IMR-90 (cell line): ENCODE results near the gene TRIM37. TPM values are rescaled to one million over a fixed set of nuclear protein-coding genes. Genes with fewer than 3 reads are reported as not detected.

Experiments
- ATAC-seq: fragments of 200-7000 bp; cut with Tn5 transposase; 2 replicates; pipeline ENCODE4 v1.9.1; 2020; ENCODE audit warnings: low read depth, mild to moderate bottlenecking, moderate library complexity
- BruUV-seq: library from RNA; stranded (reverse); fragments of 400-500 nt; replicated peaks from 2 replicates; lab custom pipeline; 2021; lab: Mats Ljungman, UMichigan
- CTCF ChIA-PET: fragments of 300-600 bp; formaldehyde crosslinking; extraction: SDS; loops from one replicate; lab custom pipeline; 2021; ENCODE audit warnings: antibody characterized with exemption; lab: Yijun Ruan, JAX
- POLR2A ChIA-PET: fragments of 300-600 bp; sonication (Branson Sonifier 250); formaldehyde crosslinking; loops from one replicate; lab custom pipeline; 2022; ENCODE audit warnings: antibody characterized with exemption; ENCODE audit not compliant: unreplicated experiment; lab: Charles Lee
- DNase-seq: peaks from one replicate; pipeline ENCODE4 v3.0.0; 2013
- H2AFZ ChIP-seq: replicated peaks from 2 replicates; pipeline ENCODE3; 2013; ENCODE audit warnings: low read length, mild to moderate bottlenecking; ENCODE audit not compliant: poor library complexity
- H2AK5ac ChIP-seq: 2 replicates; pipeline ENCODE4 v1.6.1; 2013; ENCODE audit warnings: low read depth, low read length, inconsistent platforms
- H2AK9ac ChIP-seq: replicated peaks from 2 replicates; pipeline ENCODE3; 2013; ENCODE audit warnings: mild to moderate bottlenecking, low read depth, low read length, moderate library complexity; ENCODE audit not compliant: poor library complexity
- H2BK120ac ChIP-seq: 2 replicates; pipeline ENCODE4 v1.6.1; 2013; ENCODE audit warnings: low read depth, low read length, inconsistent platforms
- H2BK15ac ChIP-seq: 3 replicates; pipeline ENCODE4 v1.6.1; 2013; ENCODE audit warnings: low read depth, low read length, inconsistent platforms
- H2BK20ac ChIP-seq: 2 replicates; pipeline ENCODE4 v1.6.1; 2013; ENCODE audit warnings: low read depth, mild to moderate bottlenecking, inconsistent platforms, low read length, moderate library complexity
- H2BK5ac ChIP-seq: 2 replicates; pipeline ENCODE4 v1.6.1; 2013; ENCODE audit warnings: mild to moderate bottlenecking, low read depth, low read length, inconsistent platforms; ENCODE audit not compliant: poor library complexity, severe bottlenecking
- H3K14ac ChIP-seq: replicated peaks from 2 replicates; pipeline ENCODE4 v1.6.1; 2013; ENCODE audit warnings: low read depth, low read length, inconsistent platforms
- H3K18ac ChIP-seq: 2 replicates; pipeline ENCODE4 v1.6.1; 2013; ENCODE audit warnings: low read depth, low read length, control low read depth
- H3K23ac ChIP-seq: 2 replicates; pipeline ENCODE4 v1.6.1; 2013; ENCODE audit warnings: low read depth, low read length, inconsistent platforms
- H3K27ac ChIP-seq: 2 replicates; pipeline ENCODE4 v1.5.1; 2013; ENCODE audit warnings: mild to moderate bottlenecking, control low read depth, low read length; ENCODE audit not compliant: insufficient read depth
- H3K27me3 ChIP-seq: 2 replicates; pipeline ENCODE4 v1.6.1; 2013; ENCODE audit warnings: low read length; ENCODE audit not compliant: control insufficient read depth, insufficient read depth
- H3K36me3 ChIP-seq: 2 replicates; pipeline ENCODE4 v1.6.1; 2013; ENCODE audit warnings: low read length, mixed read lengths; ENCODE audit not compliant: control insufficient read depth, insufficient read depth
- H3K4ac ChIP-seq: 2 replicates; pipeline ENCODE4 v1.6.1; 2013; ENCODE audit warnings: low read depth, low read length, inconsistent platforms
- H3K4me1 ChIP-seq: 2 replicates; pipeline ENCODE4 v1.6.1; 2013; ENCODE audit warnings: low read length, mixed read lengths; ENCODE audit not compliant: control insufficient read depth, insufficient read depth
- H3K4me2 ChIP-seq: 2 replicates; pipeline ENCODE4 v1.6.1; 2013; ENCODE audit warnings: low read depth, mild to moderate bottlenecking, control low read depth, low read length, moderate library complexity
- H3K4me3 ChIP-seq: 2 replicates; pipeline ENCODE4 v1.5.1; 2013; ENCODE audit warnings: low read depth, mild to moderate bottlenecking, control low read depth, low read length, moderate library complexity; ENCODE audit not compliant: insufficient read depth
- H3K56ac ChIP-seq: 2 replicates; pipeline ENCODE4 v1.6.1; 2013; ENCODE audit warnings: low read length, inconsistent platforms; ENCODE audit not compliant: insufficient read depth; ENCODE audit errors: extremely low read depth
- H3K79me1 ChIP-seq, 2 experiments: 2 replicates each; pipeline ENCODE4 v1.6.1; 2013; ENCODE audit warnings: low read length in 2 of 2, inconsistent platforms in 1 of 2, low read depth in 1 of 2
- H3K9ac ChIP-seq: 2 replicates; pipeline ENCODE4 v1.6.1; 2013; ENCODE audit warnings: low read depth, low read length, control low read depth
- H3K9me1 ChIP-seq: 2 replicates; pipeline ENCODE4 v1.6.1; 2013; ENCODE audit warnings: low read length, inconsistent platforms; ENCODE audit not compliant: insufficient read depth
- H3K9me3 ChIP-seq: 2 replicates; pipeline ENCODE4 v1.6.1; 2013; ENCODE audit warnings: low read length; ENCODE audit not compliant: control insufficient read depth, insufficient read depth
- H4K20me1 ChIP-seq: 2 replicates; pipeline ENCODE4 v1.6.1; 2013; ENCODE audit warnings: low read length, inconsistent platforms; ENCODE audit not compliant: insufficient read depth
- H4K5ac ChIP-seq: 2 replicates; pipeline ENCODE4 v1.6.1; 2013; ENCODE audit warnings: mild to moderate bottlenecking, low read depth, low read length, control low read depth
- H4K8ac ChIP-seq, 2 experiments: 2 replicates each; pipeline ENCODE4 v1.6.1; 2013; ENCODE audit warnings: low read depth in 2 of 2, low read length in 2 of 2, control low read depth in 1 of 2, inconsistent platforms in 1 of 2
- H4K91ac ChIP-seq: 2 replicates; pipeline ENCODE4 v1.6.1; 2013; ENCODE audit warnings: low read depth, low read length, inconsistent platforms; ENCODE audit not compliant: insufficient read depth
- BHLHE40 ChIP-seq: fragments of 150-350 bp; IDR thresholded peaks from 2 replicates; pipeline ENCODE4 v1.6.1; 2016; ENCODE audit warnings: mild to moderate bottlenecking, low read depth, low read length
- CEBPB ChIP-seq: IDR thresholded peaks from 2 replicates; pipeline ENCODE4 v1.6.1; 2012; ENCODE audit warnings: low read depth, low read length, improper control_type of control experiment
- CHD1 ChIP-seq: IDR thresholded peaks from 2 replicates; pipeline ENCODE4 v1.6.1; 2012; ENCODE audit warnings: low read depth, low read length, improper control_type of control experiment
- CTCF ChIP-seq: conservative IDR thresholded peaks from 2 replicates; pipeline ENCODE4 v1.5.1; 2012; ENCODE audit warnings: mild to moderate bottlenecking, low read depth, low read length, improper control_type of control experiment
- ELK1 ChIP-seq: fragments of 150-350 bp; IDR thresholded peaks from 2 replicates; pipeline ENCODE4 v1.6.1; 2016; ENCODE audit warnings: low read depth, mild to moderate bottlenecking, low read length, moderate library complexity, borderline replicate concordance
- FOS ChIP-seq: fragments of 150-350 bp; IDR thresholded peaks from 2 replicates; pipeline ENCODE4 v1.6.1; 2016; ENCODE audit warnings: low read depth, low read length
- MAFK ChIP-seq: IDR thresholded peaks from 2 replicates; pipeline ENCODE4 v1.6.1; 2012; ENCODE audit warnings: low read depth, low read length, improper control_type of control experiment
- MAZ ChIP-seq: IDR thresholded peaks from 2 replicates; pipeline ENCODE4 v1.6.1; 2012; ENCODE audit warnings: low read depth, mild to moderate bottlenecking, low read length, improper control_type of control experiment, moderate library complexity, borderline replicate concordance
- MXI1 ChIP-seq: IDR thresholded peaks from 2 replicates; pipeline ENCODE4 v1.6.1; 2012; ENCODE audit warnings: low read depth, mild to moderate bottlenecking, low read length, moderate library complexity, borderline replicate concordance
- NFE2L2 ChIP-seq: fragments of 150-350 bp; IDR thresholded peaks from 2 replicates; pipeline ENCODE4 v1.6.1; 2016; ENCODE audit warnings: low read depth, mild to moderate bottlenecking, low read length
- POLR2A ChIP-seq: IDR thresholded peaks from 2 replicates; pipeline ENCODE4 v1.6.1; 2012; ENCODE audit warnings: mild to moderate bottlenecking, low read depth, low read length
- RAD21 ChIP-seq: IDR thresholded peaks from 2 replicates; pipeline ENCODE4 v1.6.1; 2012; ENCODE audit warnings: low read length, improper control_type of control experiment
- RCOR1 ChIP-seq: IDR thresholded peaks from 2 replicates; pipeline ENCODE4 v1.6.1; 2012; ENCODE audit warnings: mild to moderate bottlenecking, low read length, improper control_type of control experiment; ENCODE audit not compliant: insufficient replicate concordance
- RFX5 ChIP-seq: IDR thresholded peaks from 2 replicates; pipeline ENCODE4 v1.8.0; 2012; ENCODE audit warnings: low read depth, mild to moderate bottlenecking, low read length, moderate library complexity
- SMC3 ChIP-seq: fragments of 150-350 bp; IDR thresholded peaks from 2 replicates; pipeline ENCODE4 v1.6.1; 2016; ENCODE audit warnings: low read depth, mild to moderate bottlenecking, antibody characterized with exemption, low read length, moderate library complexity
- USF2 ChIP-seq: fragments of 150-350 bp; IDR thresholded peaks from 2 replicates; pipeline ENCODE4 v1.6.1; 2017; ENCODE audit warnings: mild to moderate bottlenecking, antibody characterized with exemption, low read length, low read depth
- WGBS, 2 experiments: methylation state at CpG; one replicate each; pipeline versions ENCODE4 v1.1.5 to v1.1.7; 2013; ENCODE audit warnings: missing lambda C conversion rate in 2 of 2; ENCODE audit not compliant: insufficient read length in 1 of 2; ENCODE audit errors: extremely low coverage in 2 of 2; 5-methylcytosine and 5-hydroxymethylcytosine counted together
- dilution Hi-C: fragments of 300-500 bp; cut with HindIII; formaldehyde crosslinking; loops from one replicate; pipeline ENCODE4 v1.14.3; 2018; ENCODE audit warnings: low sequenced_read_pairs; ENCODE audit not compliant: unreplicated experiment
- in situ Hi-C: fragments of 300-500 bp; cut with MboI; formaldehyde crosslinking; loops from 3 replicates; pipeline ENCODE4 v1.14.3; 2019; ENCODE audit warnings: low sequenced_read_pairs, inconsistent platforms, mixed read lengths
- intact Hi-C: fragments of 100-400 bp; cut with micrococcal nuclease; formaldehyde crosslinking; loops from 2 replicates; pipeline ENCODE4 v1.10.0; 2022
- polyA plus RNA-seq, 3 experiments: library from polyadenylated mRNA; depleted of rRNA; stranded (reverse); fragments of >200 nt; gene quantifications; 2 replicates each; pipeline ENCODE4 v1.2.3, GENCODE V29; 2012; ENCODE audit warnings: low replicate concordance in 1 of 3
- total RNA-seq: library from RNA; depleted of rRNA; stranded (reverse); fragments of >200 nt; gene quantifications from 2 replicates; pipeline ENCODE4 v1.2.3, GENCODE V29; 2012

The TRIM37 gene
- total and polyA plus RNA-seq, 2 of the 4 experiments (the other 2 are of a cell fraction) = 12.1 to 24.9 TPM

- no CpG with 5 or more reads among the region's 6 CpGs for WGBS, 2 experiments
- Histone ChIP-seq H3K56ac (no peak overlapping the region), H3K9ac (no peak overlapping the region), H3K4me1 (no peaks in the 10 kb centered on the region), H3K18ac (no peak overlapping the region), H2AK9ac (no peak overlapping the region), H3K14ac (no peak overlapping the region), H4K8ac (no peak overlapping the region), H4K91ac (no peak overlapping the region), H2BK20ac (no peak overlapping the region), H3K27ac (no peak overlapping the region), H3K4me3 (no peak overlapping the region), H2AFZ (no peak overlapping the region), H3K9me1 (peaks cover 5% of the 10 kb centered on the region; the same call in 1 of the 2 replicates), H3K79me1 (no peaks in the 10 kb centered on the region), H3K23ac (no peak overlapping the region), H3K36me3 (no peaks in the 10 kb centered on the region), H2AK5ac (no peak overlapping the region), H3K9me3 (no peaks in the 10 kb centered on the region), H4K20me1 (no peaks in the 10 kb centered on the region), H2BK120ac (no peak overlapping the region), H3K27me3 (no peaks in the 10 kb centered on the region), H2BK15ac (no peak overlapping the region), H2BK5ac (no peak overlapping the region), H4K5ac (no peak overlapping the region), H3K4ac (no peak overlapping the region), H3K4me2 (no peak overlapping the region)
- ChIA-PET CTCF (no interaction called here), POLR2A (no interaction called here)
- in situ Hi-C loops = no loop called here
- dilution Hi-C loops = no loop called here
- TF ChIP-seq RCOR1 (no peak), BHLHE40 (no peak), CEBPB (no peak), ELK1 (no peak), USF2 (no peak), RAD21 (no peak), RFX5 (no peak), MXI1 (no peak), FOS (no peak), POLR2A (no peak), CTCF (no peak), CHD1 (no peak), SMC3 (no peak), MAZ (no peak), MAFK (no peak), NFE2L2 (no peak)
- BruUV-seq = no TSS peak
- no peak for ATAC-seq
- DNase-seq = no peak
- intact Hi-C loops = loop anchor here (1.0 kb wide), 1 partner anchor 182 kb away; no protein-coding TSS in a partner anchor
These were observed 121.3 kb downstream of the TRIM37 start for GRCh38 chr17:58985367-58985766.
